Tibial nerve (tissue), 4 donors: Measurements from ENCODE around the gene PIGBOS1.

ENCODE experiments used
- CTCF ChIP-seq, 5 experiments: fragments of 200-600 bp in 3 of 5; fragments of 450-650 bp in 2 of 5; sonication (generic) in 3 of 5; IDR thresholded peaks; one replicate each; pipeline ENCODE4 v1.5.1; 2016 to 2019; ENCODE audit warnings: antibody characterized with exemption in 5 of 5, mild to moderate bottlenecking in 3 of 5, moderate library complexity in 2 of 5
- EP300 ChIP-seq, 2 donors: sonication (generic); formaldehyde crosslinking; IDR thresholded peaks; one replicate each; pipeline ENCODE4 v1.6.1; 2017; ENCODE audit warnings: antibody characterized with exemption in 2 of 2, mild to moderate bottlenecking in 1 of 2

- peak in 1 of 5 experiments; percentile 37 for TF ChIP-seq CTCF (IDR thresholded peaks at IDR 0.05)
- peak; percentile 46 to 92 for TF ChIP-seq EP300 (IDR thresholded peaks at IDR 0.05)
Observed at GRCh38 chr15:55318588-55319494, at the start of gene PIGBOS1, which contains the start of gene PIGB.
